HG02981 (cell line): Measurements from ENCODE around the gene SETX.
"Not testable (repeated sequence)": the region's sequence is repeated elsewhere in the genome, so short reads cannot be mapped to it uniquely, and the experiment has no call there.

ENCODE experiments used
- ATAC-seq: cut with Tn5 transposase; IDR thresholded peaks from one replicate; pipeline ENCODE4 v1.9.1; 2021; ENCODE audit warnings: mild to moderate bottlenecking, moderate library complexity; ENCODE audit not compliant: unreplicated experiment

SETX gene

DNA sequence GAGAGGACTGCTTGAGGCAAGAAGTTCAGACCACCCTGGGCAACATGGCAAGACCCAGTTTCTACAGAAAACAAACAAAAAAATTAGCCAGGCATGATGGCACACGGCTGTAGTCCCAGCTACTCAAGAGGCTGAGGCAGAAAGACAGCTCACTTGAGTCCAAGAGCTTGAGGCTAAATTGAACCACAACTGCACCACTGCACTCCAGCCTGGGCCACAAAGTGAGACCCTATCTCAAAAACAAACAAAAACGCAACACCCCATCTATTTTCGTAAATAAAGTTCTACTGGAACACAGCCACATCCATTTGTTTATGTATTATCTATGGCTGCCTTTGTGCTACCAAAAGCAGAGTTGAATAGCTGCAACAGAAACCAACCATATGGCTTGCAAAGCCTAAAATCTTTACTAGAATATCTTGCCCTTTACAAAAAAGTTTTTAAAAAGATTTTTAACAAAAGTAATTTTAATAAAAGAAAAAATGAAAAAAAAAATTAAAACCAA is 67.5 kb downstream of the SETX start:
- ATAC-seq = no peak

DNA sequence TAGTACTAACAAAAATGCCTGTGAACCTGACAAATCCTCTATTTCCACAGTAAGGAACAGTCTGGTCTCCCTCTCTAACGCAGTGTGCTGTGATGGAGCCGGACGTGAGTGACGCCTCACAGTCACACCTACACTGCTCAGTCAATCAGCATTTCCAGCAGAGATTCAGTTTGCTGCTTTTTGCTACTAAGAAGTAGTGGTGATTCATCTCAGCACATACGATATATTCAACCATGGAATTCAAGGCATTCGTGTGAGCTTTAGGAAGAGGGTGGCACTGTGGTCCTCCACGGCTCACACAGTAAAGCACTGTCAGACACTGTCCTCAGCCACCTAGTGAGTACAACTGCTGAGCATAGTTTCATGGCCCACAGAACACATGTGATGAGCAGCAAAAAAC is 70.9 kb downstream of the SETX start:
- ATAC-seq = no peak

DNA sequence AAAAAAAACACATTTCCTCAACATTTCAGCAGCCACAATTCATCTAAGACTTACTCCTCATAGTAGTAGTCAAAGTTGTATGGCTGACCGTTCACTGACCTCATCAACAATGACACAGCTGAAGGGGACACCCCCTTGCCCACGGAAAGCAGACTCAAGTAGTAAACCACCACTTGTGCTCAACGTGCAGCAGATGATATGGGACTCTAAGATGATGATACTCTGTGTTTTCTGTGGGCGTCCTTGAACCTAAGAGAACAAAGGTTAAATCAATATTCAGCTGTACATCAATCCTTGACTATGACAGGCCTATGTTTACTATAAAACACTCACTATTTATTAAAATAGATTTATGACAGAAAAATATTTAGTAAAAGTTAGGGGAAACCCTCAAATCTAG is 71.6 kb downstream of the SETX start:
- no peak for ATAC-seq

DNA sequence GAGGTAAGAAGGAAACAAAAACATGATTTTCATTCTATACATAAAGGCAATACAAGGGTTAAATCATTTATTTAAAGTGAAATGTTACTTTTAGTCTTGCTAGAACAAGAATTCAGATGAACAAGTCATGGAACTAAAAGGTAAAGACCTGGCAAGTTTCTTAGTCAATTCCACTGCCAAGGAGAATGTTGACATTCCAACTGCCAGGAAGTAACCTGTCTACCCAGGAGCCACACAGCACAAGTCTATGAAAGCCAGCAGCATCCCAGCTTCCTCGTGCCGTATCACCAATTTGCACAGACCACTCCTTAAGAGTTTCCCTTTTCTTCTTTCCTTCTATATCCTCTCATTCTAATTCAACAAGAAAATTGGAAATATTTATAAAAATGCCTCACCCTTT is 79.9 kb downstream of the SETX start:
- ATAC-seq = no peak

DNA sequence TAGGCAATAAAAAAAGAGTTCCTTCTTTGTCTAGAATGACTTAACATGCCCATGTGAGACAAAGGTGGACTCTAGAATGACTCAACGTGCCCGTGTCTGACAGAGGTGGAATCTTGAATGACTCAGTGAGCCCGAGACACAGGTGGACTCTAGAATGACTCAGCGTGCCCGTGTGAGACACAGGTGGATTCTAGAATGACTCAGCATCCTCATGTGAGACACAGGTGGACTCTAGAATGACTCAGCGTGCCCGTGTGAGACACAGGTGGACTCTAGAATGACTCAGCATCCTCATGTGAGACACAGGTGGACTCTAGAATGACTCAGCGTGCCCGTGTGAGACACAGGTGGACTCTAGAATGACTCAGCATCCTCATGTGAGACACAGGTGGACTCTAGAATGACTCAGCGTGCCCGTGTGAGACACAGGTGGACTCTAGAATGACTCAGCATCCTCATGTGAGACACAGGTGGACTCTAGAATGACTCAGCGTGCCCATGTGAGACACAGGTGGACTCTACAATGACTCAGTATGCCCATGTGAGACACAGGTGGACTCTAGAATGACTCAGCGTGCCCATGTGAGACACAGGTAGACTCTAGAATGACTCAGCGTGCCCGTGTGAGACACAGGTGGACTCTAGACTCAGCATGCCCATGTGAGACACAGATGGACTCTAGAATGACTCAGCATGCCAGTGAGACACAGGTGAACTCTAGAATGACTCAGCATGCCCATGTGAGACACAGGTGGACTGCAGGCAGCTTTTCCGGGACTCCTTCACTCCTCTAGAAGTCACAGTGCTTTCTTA is 84.9 kb downstream of the SETX start:
- ATAC-seq = not testable (repeated sequence)

DNA sequence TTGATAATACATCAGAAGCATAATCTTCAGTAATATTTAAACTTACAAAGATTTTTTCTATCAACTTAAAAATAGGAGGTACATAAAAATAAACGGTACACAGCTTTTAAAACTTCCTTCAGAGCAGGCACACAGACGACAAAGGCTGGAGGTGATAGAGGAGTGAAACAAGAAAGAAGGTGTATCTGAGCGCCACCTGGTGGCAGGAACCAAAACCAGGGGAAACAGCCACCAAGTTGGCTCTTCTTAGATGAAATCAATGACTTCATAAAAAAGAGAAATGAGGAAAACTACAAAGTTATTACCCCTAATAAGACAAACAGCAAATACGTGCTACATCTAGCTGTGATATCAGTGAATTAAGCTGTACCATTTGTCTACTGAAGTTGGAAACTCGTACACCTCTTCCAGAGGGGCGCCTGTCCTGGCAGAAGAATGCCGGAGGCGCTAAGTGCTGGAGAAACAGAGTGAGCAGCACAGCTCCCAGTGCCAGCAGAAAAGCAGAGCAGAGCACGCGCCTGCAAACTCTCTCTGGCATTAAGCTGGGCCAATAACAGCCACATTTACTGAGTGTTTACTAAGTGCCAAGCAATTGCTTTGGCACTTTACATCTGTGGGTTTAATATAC is 85.9 kb downstream of the SETX start:
- no peak for ATAC-seq

DNA sequence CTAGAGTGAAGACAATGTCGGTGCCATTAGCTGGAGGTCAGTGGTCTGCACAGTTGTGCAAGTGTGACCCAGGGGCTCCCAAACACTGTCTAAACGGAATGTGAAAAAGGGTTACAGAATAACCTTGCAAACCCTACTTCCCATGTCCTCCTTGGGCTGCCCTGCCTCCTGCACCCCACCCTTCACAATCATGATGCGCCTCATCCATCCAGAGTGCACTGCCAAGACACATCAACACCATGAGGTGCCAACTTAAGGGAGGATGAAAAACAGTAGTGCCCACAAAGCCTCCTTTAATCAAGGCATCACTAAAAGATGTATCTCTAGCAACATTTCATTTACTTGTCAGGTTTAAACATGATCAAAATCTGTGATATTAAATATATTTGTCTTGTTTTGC is 87.1 kb downstream of the SETX start:
- ATAC-seq = no peak

DNA sequence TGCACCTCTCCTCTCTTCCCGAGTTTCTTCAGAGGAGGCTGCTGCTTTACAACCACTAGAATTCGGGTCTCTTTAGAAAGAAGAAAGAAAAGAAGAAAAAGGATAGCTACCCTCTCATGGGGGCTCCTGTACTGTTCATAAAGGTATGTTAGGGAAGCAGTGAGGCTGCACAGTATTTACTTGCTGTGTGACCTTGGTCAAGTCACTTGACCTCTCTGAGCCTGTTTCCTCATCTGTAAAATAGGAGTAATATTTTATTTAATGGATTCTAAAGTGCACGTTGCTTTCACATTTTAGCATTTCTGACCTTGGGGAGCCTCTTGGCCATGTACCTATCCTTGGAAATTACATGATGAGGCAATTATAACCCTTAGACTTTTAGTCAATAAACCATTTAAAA is 88.8 kb downstream of the SETX start:
- ATAC-seq = no peak

DNA sequence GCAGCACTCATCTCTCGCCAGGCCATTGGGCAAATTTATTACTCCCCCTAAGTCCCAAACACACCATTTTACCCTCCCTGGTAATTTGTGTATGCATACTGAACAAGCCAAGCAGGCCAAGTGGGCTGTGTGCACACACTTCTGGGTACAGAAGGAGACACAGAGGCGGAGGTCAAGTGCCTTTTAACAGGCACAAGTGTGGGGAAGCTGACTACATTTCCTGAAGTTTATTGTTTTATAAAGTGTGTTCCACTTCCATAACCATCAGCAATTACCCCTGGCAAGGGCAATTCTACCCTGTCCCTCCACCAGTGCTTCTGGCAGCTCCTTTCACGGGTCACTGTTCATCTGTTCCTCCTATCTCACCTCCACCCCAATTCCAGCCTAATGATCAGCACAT is 93.9 kb downstream of the SETX start:
- no peak for ATAC-seq

DNA sequence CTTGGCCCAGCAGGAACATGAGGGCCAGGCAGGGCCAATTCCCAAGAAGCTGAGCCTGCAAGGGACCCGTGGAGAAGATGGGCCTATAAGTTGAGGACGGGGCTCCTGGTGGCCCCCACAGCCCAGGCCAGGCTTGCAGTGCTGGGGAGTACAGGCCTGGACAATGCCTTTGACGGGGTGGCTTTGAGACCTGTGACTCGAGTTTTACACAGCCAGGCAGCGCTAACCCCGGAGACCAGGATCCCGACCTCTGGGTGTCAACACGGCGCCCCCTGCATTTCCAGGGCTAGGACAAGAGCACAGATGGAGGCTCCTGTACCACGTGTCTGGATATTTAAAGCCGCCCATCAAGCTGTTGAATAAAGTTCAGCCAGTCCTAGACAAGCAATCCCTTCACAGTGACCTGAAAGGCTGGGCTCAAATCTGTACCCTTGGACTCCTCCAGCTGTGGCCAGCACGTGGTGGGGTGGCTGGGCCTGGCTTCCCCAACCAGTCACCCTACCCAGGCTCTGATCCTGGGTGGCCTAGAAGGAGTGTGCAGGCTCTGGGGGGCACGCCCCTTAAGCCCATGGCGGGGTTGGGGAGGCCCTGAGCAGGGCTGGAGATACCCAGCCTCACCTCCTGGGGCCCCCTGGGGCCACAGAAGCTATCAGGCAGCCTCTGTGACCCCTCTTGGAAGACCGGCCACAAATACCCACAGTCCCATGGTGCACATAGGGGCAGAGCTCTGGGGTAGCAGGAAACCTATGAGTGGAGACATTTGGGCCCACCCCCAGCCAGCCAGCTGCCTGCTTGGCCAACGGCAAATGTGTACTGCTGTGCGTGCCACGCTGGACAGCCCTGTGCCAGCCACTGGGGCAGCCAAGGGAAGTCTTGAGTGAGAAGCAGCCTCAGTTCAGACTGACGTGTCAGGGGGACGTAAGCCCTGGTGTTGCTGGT is 104.2 kb downstream of the SETX start:
- ATAC-seq = no peak

DNA sequence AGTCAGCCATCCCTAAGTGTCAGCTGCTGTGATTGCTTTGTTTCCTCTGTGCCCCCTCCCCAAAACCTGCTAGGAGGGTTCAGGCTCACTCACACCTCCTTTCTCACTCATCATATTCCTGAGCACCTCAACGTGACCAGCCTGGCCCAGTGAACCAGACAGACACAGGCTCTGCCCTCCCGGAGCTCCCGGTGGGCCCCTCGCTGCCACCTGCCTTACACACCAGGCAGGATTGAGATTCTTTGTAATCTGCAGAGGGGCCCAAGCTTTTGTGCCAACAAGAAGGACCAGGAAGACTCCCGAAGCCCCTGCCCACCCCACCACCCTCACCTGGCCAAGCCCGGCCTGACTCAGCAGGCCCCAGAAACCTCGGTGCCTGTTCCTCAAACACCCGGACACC is 105.1 kb downstream of the SETX start:
- no peak for ATAC-seq

DNA sequence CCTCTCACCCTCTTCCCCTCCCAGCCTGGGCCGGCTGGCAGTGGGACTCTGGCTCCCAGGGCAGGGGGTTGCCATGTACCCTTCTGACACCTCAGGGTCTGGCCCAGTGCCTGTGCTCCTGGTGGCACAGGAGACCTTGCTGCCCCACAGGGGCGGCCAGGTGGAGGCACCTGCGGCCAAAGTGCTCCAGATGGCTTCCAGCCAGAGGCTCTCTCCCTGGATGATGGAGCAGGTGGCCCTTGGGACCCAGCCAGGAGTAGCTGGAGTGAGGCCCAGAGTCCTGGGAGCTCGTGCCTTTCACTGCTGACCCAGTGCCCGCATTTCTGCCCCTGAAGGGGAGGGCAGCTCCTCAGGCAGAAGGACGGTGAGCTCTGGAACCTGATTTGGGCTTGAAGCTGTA is 105.7 kb downstream of the SETX start:
- ATAC-seq = no peak

DNA sequence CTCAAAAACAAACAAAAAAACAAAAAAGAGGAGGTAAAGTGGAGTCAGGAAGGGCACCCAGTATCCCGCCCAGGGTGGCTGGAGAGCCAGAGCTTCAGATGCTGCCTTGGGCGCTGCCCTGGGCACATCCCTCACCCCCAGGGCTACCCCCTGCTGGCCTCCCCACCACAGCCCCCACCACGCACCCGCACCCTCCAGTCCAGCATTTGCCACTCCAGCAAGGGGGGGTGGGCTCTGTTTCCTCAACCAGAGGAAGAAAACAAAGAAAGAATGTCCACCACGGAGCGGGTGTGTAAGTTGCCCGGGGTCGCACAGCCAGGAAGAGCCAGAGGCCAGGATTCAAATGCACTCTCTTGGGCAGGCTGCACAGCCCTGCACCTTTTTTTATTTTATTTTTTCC is 106.8 kb downstream of the SETX start:
- no peak for ATAC-seq

DNA sequence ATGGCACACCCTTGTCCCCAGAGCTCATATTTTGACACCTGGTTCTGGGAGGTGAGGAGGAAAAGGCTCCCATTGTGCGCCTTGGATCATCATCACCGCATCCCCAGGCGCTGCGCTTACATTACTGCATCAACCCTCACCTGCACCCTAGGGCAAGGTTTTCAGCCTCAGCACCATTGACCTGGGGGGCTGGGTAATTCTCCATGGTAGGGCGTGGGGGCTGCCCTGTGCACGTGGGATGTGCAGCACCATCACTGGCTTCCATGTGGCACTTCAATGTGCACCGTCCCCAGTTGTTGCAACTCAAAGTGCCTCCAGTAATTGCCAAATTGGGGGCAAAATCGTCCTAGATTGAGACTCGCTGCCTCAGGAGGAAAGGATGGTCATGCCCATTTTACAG is 109.3 kb downstream of the SETX start:
- ATAC-seq = no peak

DNA sequence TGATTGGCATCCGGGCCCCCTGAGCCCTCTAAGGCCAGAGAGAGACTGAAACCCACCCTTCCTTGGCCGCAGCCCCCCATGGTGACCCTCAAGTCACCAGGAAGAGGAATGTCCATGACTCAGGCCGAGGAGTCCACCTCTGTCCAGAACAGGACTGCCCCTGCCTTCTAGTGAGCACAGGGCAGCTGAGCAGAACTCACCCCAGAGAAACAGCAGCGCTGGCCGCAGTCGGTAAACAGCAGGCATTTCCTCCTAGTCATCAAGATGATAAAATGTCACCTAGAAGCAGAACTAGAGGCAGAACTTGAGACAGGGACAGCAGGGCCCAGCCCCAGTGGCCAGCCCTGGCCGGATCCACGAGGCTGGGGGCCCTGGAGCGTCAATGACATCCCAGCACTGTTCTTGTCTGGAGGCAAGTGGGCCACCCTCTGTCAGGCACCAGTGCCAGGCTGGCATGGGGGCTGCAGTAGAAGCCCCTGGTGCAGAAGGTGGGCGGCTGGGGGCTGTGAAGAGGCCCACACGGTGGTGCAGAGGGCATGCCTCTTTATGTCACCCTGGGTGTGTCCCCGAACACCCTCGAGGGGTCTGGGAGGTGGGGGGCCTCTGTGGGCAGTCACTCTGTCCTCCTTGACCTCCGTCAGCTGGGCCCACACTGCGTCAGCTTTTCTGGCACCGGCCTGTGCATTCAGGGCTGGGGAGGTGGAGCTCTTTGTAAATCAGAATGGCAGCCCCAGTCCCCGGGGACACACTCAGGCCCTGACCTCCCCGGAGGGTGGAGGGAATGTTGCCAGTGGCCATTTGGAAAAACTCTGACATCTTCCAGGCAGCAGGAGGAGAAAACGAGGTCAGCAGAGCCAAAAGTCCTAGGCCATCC is 110.0 kb downstream of the SETX start:
- ATAC-seq = no peak

DNA sequence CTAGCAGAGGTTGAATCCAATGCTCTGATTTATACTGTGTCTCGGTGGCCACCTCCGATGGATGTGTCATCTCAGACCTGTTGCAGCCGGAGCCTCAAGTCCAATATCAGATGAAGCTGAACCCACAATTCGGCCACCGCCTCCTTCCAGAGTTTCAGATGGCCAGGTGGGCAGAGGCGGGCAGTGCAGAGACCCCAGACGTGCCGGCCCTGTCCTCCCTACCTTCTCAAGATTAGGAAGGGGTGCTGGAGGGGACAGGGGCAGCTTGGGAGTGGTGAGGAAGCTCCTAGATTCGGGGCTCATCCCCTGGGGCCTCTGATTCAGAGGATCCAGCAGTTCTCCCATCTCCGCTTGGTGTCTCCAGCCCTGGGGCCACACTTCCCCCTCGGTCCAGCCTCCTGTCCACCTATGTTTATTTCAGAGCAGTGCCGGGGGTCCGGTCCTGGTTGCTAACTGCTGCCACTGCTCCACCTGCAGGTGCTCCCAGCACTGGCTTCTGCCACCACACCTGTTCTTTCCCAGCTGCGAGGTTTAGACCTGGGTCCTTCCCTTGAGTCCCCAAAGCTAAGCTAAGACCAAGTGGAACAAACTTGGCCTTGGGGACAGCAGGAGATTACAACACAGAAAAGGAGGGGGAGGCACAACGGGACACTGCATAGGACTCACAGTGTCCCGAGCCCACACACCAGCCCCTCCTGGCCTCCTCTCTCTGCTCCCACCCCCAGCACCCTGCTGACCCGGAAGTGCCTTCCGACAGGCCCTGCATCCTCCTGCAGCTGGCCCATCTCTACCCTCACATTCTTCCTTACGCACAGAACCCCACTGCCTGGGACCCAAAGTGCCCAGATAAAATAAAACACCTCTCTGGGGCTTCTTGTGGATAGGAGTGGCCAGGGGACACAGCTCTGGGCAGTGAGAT is 111.4 kb downstream of the SETX start:
- no peak for ATAC-seq

DNA sequence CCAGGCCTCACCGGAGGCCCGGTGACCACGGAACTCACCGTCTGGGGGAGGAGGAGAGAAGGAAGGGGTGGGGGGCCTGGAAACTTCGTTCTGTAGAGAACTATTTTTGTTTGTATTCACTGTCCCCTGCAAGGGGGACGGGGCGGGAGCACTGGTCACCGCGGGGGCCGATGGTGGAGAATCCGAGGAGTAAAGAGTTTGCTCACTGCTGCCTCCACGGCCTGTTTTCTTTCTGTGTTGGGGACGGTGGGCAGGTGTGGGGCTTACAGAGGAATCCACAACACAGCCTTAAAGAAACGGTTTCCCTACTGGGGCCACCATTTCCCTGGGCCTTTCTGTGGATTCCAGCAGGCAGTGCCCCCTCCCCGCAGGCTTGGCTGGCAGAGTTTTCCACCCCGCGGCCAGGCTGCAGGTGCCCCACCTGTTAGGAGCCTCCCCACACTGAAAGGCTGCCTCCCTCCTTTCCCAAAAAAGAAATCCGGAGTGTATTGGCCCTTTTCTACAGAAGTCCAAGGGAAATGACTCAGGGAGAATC is 112.1 kb downstream of the SETX start:
- ATAC-seq = no peak

DNA sequence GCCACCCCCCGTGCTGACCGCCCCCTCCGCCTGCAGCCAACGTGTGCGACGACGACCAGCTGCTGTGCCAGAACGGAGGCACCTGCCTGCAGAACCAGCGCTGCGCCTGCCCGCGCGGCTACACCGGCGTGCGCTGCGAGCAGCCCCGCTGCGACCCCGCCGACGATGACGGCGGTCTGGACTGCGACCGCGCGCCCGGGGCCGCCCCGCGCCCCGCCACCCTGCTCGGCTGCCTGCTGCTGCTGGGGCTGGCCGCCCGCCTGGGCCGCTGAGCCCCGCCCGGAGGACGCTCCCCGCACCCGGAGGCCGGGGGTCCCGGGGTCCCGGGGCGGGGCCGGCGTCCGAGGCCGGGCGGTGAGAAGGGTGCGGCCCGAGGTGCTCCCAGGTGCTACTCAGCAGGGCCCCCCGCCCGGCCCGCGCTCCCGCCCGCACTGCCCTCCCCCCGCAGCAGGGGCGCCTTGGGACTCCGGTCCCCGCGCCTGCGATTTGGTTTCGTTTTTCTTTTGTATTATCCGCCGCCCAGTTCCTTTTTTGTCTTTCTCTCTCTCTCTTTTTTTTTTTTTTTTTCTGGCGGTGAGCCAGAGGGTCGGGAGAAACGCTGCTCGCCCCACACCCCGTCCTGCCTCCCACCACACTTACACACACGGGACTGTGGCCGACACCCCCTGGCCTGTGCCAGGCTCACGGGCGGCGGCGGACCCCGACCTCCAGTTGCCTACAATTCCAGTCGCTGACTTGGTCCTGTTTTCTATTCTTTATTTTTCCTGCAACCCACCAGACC is 112.8 kb downstream of the SETX start:
- no peak for ATAC-seq
